NB4 (cell line): ENCODE results near the gene ADGRL2.

Source experiments
- DNase-seq: peaks from one replicate; pipeline ENCODE4 v3.0.0; 2010; ENCODE audit warnings: low read depth
- H3K4me3 ChIP-seq: one replicate; pipeline ENCODE4 v1.5.1; 2011; ENCODE audit warnings: mild to moderate bottlenecking, low read depth, low read length, moderate library complexity
- MYC ChIP-seq: IDR thresholded peaks from 2 replicates; pipeline ENCODE4 v1.6.1; 2011; ENCODE audit warnings: low read depth, low read length
- POLR2A ChIP-seq: IDR thresholded peaks from 2 replicates; pipeline ENCODE4 v1.6.1; 2011; ENCODE audit warnings: mild to moderate bottlenecking; ENCODE audit not compliant: insufficient read length; ENCODE audit errors: extremely low read depth
- TF ChIP-seq, protein P1 (sequence below): IDR thresholded peaks from 2 replicates; pipeline ENCODE4 v1.6.1; 2011; ENCODE audit warnings: low read depth, low read length
- TF ChIP-seq, protein P2 (sequence below): IDR thresholded peaks from one replicate; pipeline ENCODE4 v1.5.1; 2012; ENCODE audit warnings: low read depth, low read length

The ADGRL2 gene

DNA sequence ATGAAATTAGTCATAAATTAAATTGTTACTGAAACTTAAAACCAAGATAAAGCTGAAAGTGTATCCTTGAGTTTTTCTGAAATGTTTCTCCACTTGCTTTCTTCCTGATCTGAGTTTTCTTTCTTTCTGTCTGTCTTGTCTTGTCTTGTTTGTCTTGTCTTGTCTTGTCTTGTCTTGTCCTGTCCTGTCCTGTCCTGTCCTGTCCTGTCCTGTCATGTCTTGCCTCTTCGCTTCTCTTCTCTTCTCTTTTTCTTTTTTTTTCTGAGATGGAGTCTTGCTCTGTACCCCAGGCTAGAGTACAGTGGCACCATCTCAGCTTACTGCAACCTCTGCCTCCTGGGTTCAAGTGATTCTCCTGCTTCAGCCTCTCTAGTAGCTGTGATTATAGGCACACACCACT is 73.7 kb downstream of the ADGRL2 start:
- no peak overlapping the region for H3K4me3 ChIP-seq
- TF ChIP-seq, protein P1, sequence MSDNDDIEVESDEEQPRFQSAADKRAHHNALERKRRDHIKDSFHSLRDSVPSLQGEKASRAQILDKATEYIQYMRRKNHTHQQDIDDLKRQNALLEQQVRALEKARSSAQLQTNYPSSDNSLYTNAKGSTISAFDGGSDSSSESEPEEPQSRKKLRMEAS = no peak

DNA sequence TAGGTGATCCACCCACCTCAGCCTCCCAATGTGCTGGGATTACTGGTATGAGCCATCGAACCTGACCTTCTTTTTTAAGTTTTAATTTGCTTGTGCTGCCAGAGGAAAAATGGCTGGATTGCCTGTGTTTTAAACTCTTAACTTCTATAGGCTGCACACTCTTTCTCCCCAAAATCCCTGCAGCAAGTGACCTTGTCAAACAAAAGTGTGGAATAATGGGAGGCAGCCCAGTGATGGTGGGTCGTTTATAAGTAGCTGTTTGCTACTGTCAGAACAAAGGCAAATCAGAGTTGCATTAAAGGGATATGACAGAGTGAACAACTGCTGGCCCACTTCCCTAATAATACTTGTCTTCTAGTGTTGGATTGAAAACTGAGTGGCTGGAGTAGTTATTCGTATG is 74.2 kb downstream of the ADGRL2 start:
- H3K4me3 ChIP-seq = no peak overlapping the region
- no peak for DNase-seq
- TF ChIP-seq POLR2A = no peak
- TF ChIP-seq, protein P1 = no peak
- no peak for TF ChIP-seq MYC
- TF ChIP-seq, protein P2, sequence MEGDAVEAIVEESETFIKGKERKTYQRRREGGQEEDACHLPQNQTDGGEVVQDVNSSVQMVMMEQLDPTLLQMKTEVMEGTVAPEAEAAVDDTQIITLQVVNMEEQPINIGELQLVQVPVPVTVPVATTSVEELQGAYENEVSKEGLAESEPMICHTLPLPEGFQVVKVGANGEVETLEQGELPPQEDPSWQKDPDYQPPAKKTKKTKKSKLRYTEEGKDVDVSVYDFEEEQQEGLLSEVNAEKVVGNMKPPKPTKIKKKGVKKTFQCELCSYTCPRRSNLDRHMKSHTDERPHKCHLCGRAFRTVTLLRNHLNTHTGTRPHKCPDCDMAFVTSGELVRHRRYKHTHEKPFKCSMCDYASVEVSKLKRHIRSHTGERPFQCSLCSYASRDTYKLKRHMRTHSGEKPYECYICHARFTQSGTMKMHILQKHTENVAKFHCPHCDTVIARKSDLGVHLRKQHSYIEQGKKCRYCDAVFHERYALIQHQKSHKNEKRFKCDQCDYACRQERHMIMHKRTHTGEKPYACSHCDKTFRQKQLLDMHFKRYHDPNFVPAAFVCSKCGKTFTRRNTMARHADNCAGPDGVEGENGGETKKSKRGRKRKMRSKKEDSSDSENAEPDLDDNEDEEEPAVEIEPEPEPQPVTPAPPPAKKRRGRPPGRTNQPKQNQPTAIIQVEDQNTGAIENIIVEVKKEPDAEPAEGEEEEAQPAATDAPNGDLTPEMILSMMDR = no peak

More for the DNA sequence above, 73.7 kb downstream of the ADGRL2 start:
- no peak for DNase-seq

DNA sequence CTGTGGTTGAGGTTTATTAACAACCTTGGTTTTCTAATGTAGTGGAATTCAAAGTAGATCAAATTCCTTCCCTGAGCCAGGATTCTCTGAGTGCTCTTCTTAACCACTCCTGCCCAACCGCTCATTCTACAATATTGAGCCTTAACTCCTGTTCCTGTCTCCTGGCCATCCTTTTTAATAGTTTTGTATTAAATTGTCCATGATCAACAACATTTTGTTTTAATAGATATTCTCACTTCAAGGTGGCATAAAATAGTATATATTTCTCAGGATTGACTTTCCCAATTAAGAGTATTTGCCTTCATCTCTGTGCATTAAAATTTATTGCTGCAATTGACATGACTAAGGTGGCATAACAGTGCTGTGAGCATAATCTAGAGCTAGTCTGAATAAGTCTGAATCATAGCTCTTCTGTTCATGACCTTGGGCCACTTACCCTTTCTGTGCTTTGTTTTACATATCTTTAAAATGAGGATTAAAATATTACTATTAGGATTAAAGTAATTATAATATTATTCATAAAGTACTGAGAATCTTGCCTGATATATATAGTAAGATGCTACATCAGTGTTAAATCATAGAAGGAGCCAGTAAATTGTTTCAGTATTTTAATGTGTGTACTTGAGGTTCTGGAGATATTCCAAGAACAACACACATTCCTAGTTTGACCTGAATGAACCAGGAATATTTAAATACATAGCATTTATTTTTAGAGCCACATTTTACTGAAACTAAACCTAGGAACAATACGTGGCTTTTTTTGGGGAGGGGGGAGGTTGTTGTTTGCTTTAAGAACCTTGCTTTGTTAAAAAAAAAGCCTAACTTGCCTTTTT is 76.4 kb downstream of the ADGRL2 start:
- DNase-seq = no peak
- TF ChIP-seq, protein P2 = no peak
- no peak for TF ChIP-seq MYC
- no peak overlapping the region for H3K4me3 ChIP-seq

DNA sequence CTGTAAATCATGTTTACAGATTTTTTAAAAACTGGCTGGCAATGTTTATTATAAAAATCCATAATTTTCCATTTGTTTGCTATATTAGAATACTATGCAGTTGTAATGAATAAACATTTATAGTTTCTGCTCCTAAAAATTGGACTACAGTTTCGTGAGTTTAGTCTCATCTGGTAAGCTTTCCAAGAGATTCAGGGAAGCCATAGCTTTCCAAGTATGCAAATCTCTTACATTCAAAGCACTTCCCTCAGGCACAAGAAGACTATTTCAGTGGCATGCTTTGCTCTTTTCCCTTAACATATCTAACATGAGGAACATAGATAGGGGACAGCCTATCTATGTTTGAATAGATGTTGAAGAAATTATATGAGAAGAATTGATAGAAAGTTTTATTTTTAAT is 77.2 kb downstream of the ADGRL2 start:
- TF ChIP-seq, protein P2 = no peak
- TF ChIP-seq MYC (no peak), POLR2A (no peak)
- TF ChIP-seq, protein P1 = no peak
- H3K4me3 ChIP-seq = no peak overlapping the region
- DNase-seq = no peak

DNA sequence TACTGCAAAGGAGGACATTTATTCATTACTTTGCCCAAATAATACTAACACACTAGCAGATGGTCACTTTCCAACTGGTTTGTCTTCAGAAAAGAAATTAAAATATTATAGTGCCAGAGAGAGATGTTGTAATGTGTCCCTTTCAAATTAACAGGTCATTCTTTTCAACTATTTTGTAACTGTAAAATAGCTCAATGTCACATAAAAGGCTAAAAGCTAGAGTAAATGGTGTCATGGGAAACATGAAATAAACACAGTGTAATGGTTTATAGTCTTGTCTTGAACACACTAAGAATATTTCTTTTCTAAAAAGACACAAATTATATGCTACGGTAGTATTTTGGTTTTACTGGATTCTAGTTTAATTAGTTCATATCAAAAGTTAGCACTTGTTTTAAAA is 77.8 kb downstream of the ADGRL2 start:
- H3K4me3 ChIP-seq = no peak overlapping the region
- no peak for TF ChIP-seq POLR2A
- TF ChIP-seq, protein P1 = no peak
- TF ChIP-seq, protein P2 = no peak
- TF ChIP-seq MYC = no peak
- DNase-seq = no peak

DNA sequence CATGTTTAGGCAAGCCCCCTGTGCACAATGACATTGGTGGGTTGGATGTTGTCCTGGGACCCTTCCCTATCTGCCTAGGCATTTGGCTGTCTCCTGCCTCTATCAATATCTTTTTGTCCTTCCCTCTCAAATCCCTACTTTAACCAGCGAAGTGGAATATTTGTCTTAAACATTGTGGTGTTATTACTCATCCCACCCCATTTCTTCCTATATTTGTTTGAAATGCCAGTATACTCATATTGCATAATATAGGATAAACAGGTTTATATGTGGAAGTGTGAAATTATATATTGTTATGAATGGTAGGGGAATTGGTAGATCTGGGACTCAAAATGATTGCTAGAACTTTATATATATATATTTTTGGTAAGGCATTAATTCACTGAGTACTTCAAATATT is 80.0 kb downstream of the ADGRL2 start:
- DNase-seq = no peak
- TF ChIP-seq, protein P2 = no peak
- TF ChIP-seq, protein P1 = no peak
- TF ChIP-seq POLR2A (no peak), MYC (no peak)
- no peak overlapping the region for H3K4me3 ChIP-seq
